Upper lobe of left lung (tissue), 6 donors: ENCODE results near the gene SLC7A14. TPM values are rescaled to one million over a fixed set of nuclear protein-coding genes. Genes with fewer than 3 reads are reported as not detected.

ENCODE experiments used
- ATAC-seq, 2 donors: fragments of 200-7000 bp; cut with Tn5 transposase; one replicate each; pipeline ENCODE4 v1.9.1; 2022; ENCODE audit warnings: mild to moderate bottlenecking in 2 of 2, moderate library complexity in 2 of 2; ENCODE audit not compliant: low FRiP score in 2 of 2
- DNase-seq, 2 donors: peaks; one replicate each; pipeline ENCODE4 v3.0.0-alpha.2; 2019 to 2020
- H3K27ac ChIP-seq, 4 donors: fragments of 200-600 bp; sonication (generic); one replicate each; pipeline ENCODE4 v1.5.1; 2016 to 2019
- H3K27me3 ChIP-seq, 4 donors: fragments of 200-600 bp; sonication (generic); one replicate each; pipeline ENCODE4 v1.5.1; 2017 to 2019
- H3K36me3 ChIP-seq, 4 donors: fragments of 200-600 bp; sonication (generic); one replicate each; pipeline ENCODE4 v1.5.1; 2016 to 2019
- H3K4me1 ChIP-seq, 4 donors: fragments of 200-600 bp; sonication (generic); one replicate each; pipeline ENCODE4 v1.5.1; 2018 to 2019
- H3K4me3 ChIP-seq, 4 donors: fragments of 200-600 bp; sonication (generic); one replicate each; pipeline ENCODE4 v1.5.1; 2017 to 2019; ENCODE audit warnings: mild to moderate bottlenecking in 2 of 4, moderate library complexity in 1 of 4
- H3K9me3 ChIP-seq, 4 donors: fragments of 200-600 bp; sonication (generic); one replicate each; pipeline ENCODE4 v1.5.1; 2018 to 2019
- CTCF ChIP-seq, 6 experiments: fragments of 450-650 bp in 4 of 6; fragments of 200-600 bp in 2 of 6; sonication (generic) in 2 of 6; IDR thresholded peaks; one replicate each; pipeline ENCODE4 v1.5.1; 2016 to 2019; ENCODE audit warnings: antibody characterized with exemption in 6 of 6
- EP300 ChIP-seq, 4 donors: sonication (generic); formaldehyde crosslinking; IDR thresholded peaks; one replicate each; pipeline ENCODE4 v1.5.1; 2017; ENCODE audit warnings: antibody characterized with exemption in 4 of 4, control low read depth in 2 of 4
- POLR2A ChIP-seq, 4 donors: fragments of 450-650 bp; IDR thresholded peaks; one replicate each; pipeline ENCODE4 v1.5.1; 2016 to 2017; ENCODE audit warnings: antibody characterized with exemption in 4 of 4, mild to moderate bottlenecking in 2 of 4
- POLR2AphosphoS5 ChIP-seq, 2 donors: sonication (generic); formaldehyde crosslinking; IDR thresholded peaks; one replicate each; pipeline ENCODE4 v1.5.1; 2017; ENCODE audit warnings: antibody characterized with exemption in 2 of 2
- WGBS, 2 donors: methylation state at CpG; one replicate each; pipeline ENCODE4 v1.1.5; 2017 to 2018; 5-methylcytosine and 5-hydroxymethylcytosine counted together
- total RNA-seq, 6 donors: library from RNA; depleted of rRNA in 4 of 6; stranded (reverse); fragments of >200 nt in 4 of 6; gene quantifications; one replicate each; pipeline versions ENCODE4 v1.1.0 to v1.2.1, GENCODE V29; 2016 to 2021
- donor health status: DM: no; HTN: no; CAD: no; lungs with moderate emphysema.
- donor health status: DM: no; HTN: yes; CAD: no; lungs with severe emphysema.

The SLC7A14 gene
- total RNA-seq, 6 donors from 2014 or later: 0.03 TPM; not detected in 5

- ATAC-seq (no peak), DNase-seq (no peak)
- 79 to 82% methylated on average over 6 of the region's 6 CpGs for WGBS, 2 donors
- Histone ChIP-seq H3K4me1 (no peaks in the 10 kb centered on the region), H3K36me3 (no peaks in the 10 kb centered on the region), H3K27me3 (no peaks in the 10 kb centered on the region), H3K4me3 (no peak overlapping the region), H3K9me3 (no peaks in the 10 kb centered on the region), H3K27ac (no peak overlapping the region)
- TF ChIP-seq EP300 (IDR thresholded peaks at IDR 0.05) (no peak), CTCF (IDR thresholded peaks at IDR 0.05) (no peak), POLR2AphosphoS5 (IDR thresholded peaks at IDR 0.05) (no peak), POLR2A (IDR thresholded peaks at IDR 0.05) (no peak)
These were observed 88.4 kb downstream of the SLC7A14 start for GRCh38 chr3:170497207-170498095.

- no peaks in the 10 kb centered on the region for H3K4me1 ChIP-seq
- H3K36me3 ChIP-seq: no peaks in the 10 kb centered on the region
- DNase-seq (no peak), ATAC-seq (no peak)
- WGBS, 2 donors: 94 to 95% methylated on average over 6 of the region's 6 CpGs
- no peaks in the 10 kb centered on the region for H3K9me3 ChIP-seq
- H3K27me3 ChIP-seq: no peaks in the 10 kb centered on the region
- H3K4me3 ChIP-seq: no peak overlapping the region
- no peak for TF ChIP-seq CTCF (IDR thresholded peaks at IDR 0.05)
- no peak for TF ChIP-seq POLR2A (IDR thresholded peaks at IDR 0.05)
- no peak for TF ChIP-seq EP300 (IDR thresholded peaks at IDR 0.05)
- TF ChIP-seq POLR2AphosphoS5 (IDR thresholded peaks at IDR 0.05): no peak
- H3K27ac ChIP-seq: no peak overlapping the region
These were observed 89.1 kb downstream of the SLC7A14 start for GRCh38 chr3:170496868-170497140.

GRCh38 chr3:170496026-170496867 is 89.6 kb downstream of the SLC7A14 start:
- Histone ChIP-seq H3K9me3 (no peaks in the 10 kb centered on the region), H3K4me3 (no peak overlapping the region), H3K36me3 (no peaks in the 10 kb centered on the region), H3K27ac (no peak overlapping the region), H3K4me1 (no peaks in the 10 kb centered on the region), H3K27me3 (no peaks in the 10 kb centered on the region)
- TF ChIP-seq CTCF (IDR thresholded peaks at IDR 0.05): no peak
- TF ChIP-seq EP300 (IDR thresholded peaks at IDR 0.05): no peak
- no peak for TF ChIP-seq POLR2A (IDR thresholded peaks at IDR 0.05)
- no peak for TF ChIP-seq POLR2AphosphoS5 (IDR thresholded peaks at IDR 0.05)
- ATAC-seq (no peak), DNase-seq (peak in 1 of 2 donors; percentile 69)
- 92 to 96% methylated on average over 20 to 40 of the region's 40 CpGs for WGBS, 2 donors

GRCh38 chr3:170494766-170495165 is 91.1 kb downstream of the SLC7A14 start:
- Histone ChIP-seq H3K9me3 (no peaks in the 10 kb centered on the region), H3K36me3 (no peaks in the 10 kb centered on the region), H3K4me3 (no peak overlapping the region), H3K4me1 (no peaks in the 10 kb centered on the region), H3K27ac (no peak overlapping the region), H3K27me3 (no peaks in the 10 kb centered on the region)
- TF ChIP-seq POLR2A (IDR thresholded peaks at IDR 0.05) (no peak), EP300 (IDR thresholded peaks at IDR 0.05) (no peak), POLR2AphosphoS5 (IDR thresholded peaks at IDR 0.05) (no peak), CTCF (IDR thresholded peaks at IDR 0.05) (no peak)
- DNase-seq (no peak), ATAC-seq (no peak)
- WGBS, 2 donors: 88 to 94% methylated on average over 4 of the region's 4 CpGs
